GM12878 (cell line): Measurements from ENCODE around the gene GPR4. TPM values are rescaled to one million over a fixed set of nuclear protein-coding genes. Genes with fewer than 3 reads are reported as not detected.

ENCODE experiments used
- ATAC-seq: fragments of 200-7000 bp; cut with Tn5 transposase; 3 replicates; pipeline ENCODE4 v1.9.1; 2020; ENCODE audit warnings: mild to moderate bottlenecking, moderate library complexity
- BruUV-seq: library from RNA; stranded (reverse); fragments of 400-500 nt; replicated peaks from 2 replicates; lab custom pipeline; 2021; lab: Mats Ljungman, UMichigan
- CTCF ChIA-PET: fragments of 300-600 bp; sonication (Branson Sonifier 250); formaldehyde crosslinking; extraction: SDS; loops from one replicate; lab custom pipeline; 2021; ENCODE audit warnings: inconsistent platforms; lab: Yijun Ruan, JAX
- POLR2A ChIA-PET: fragments of 350-600 bp; formaldehyde crosslinking; extraction: SDS; loops from one replicate; lab custom pipeline; 2021; ENCODE audit warnings: inconsistent platforms; lab: Charles Lee
- RAD21 ChIA-PET: fragments of 300-600 bp; sonication (Branson Sonifier 250); formaldehyde crosslinking; loops from one replicate; lab custom pipeline; 2023; ENCODE audit warnings: antibody characterized with exemption; ENCODE audit not compliant: unreplicated experiment; lab: Charles Lee
- SMC1A ChIA-PET: fragments of 300-600 bp; sonication (Branson Sonifier 250); formaldehyde crosslinking; loops from one replicate; lab custom pipeline; 2023; ENCODE audit not compliant: unreplicated experiment, uncharacterized antibody; lab: Charles Lee
- DNase-seq: peaks from one replicate; pipeline ENCODE4 v3.0.0-alpha.2; 2011; ENCODE audit warnings: low read depth, low spot score
- FAIRE-seq: peaks from 3 replicates; lab custom pipeline; 2011; peaks lifted over from hg19 to GRCh38; lab: Jason Lieb, UNC
- H2AFZ ChIP-seq: 2 replicates; pipeline ENCODE4 v1.6.0; 2011; ENCODE audit warnings: low read depth, low read length, control low read depth; ENCODE audit not compliant: control insufficient read depth
- H3K27ac ChIP-seq: 2 replicates; pipeline ENCODE4 v1.5.1; 2011; ENCODE audit warnings: control low read depth; ENCODE audit not compliant: control insufficient read depth, insufficient read depth
- H3K27me3 ChIP-seq, 2 experiments: replicated peaks in 1 of 2; 2 replicates each; pipeline versions ENCODE4 v1.6.0 to v1.6.1; 2011; ENCODE audit warnings: low read length in 1 of 2; ENCODE audit not compliant: control insufficient read depth in 2 of 2, insufficient read depth in 2 of 2
- H3K36me3 ChIP-seq, 2 experiments: 2 replicates each; pipeline ENCODE4 v1.5.1; 2011; ENCODE audit warnings: low read length in 1 of 2; ENCODE audit not compliant: control insufficient read depth in 2 of 2, insufficient read depth in 2 of 2
- H3K4me1 ChIP-seq: 2 replicates; pipeline ENCODE4 v1.6.1; 2011; ENCODE audit warnings: mild to moderate bottlenecking, low read length, moderate library complexity, mixed read lengths; ENCODE audit not compliant: control insufficient read depth, insufficient read depth
- H3K4me2 ChIP-seq: 2 replicates; pipeline ENCODE4 v1.6.0; 2011; ENCODE audit warnings: control low read depth; ENCODE audit not compliant: control insufficient read depth, insufficient read depth
- H3K4me3 ChIP-seq: fragments of 200-600 bp; sonication (generic); 2 replicates; pipeline ENCODE4 v1.5.1; 2016
- H3K79me2 ChIP-seq: 2 replicates; pipeline ENCODE4 v1.6.0; 2011; ENCODE audit warnings: low read length; ENCODE audit not compliant: control insufficient read depth, insufficient read depth
- H3K9ac ChIP-seq: 2 replicates; pipeline ENCODE4 v1.8.0; 2011; ENCODE audit warnings: low read length, control low read depth, mixed read lengths; ENCODE audit not compliant: control insufficient read depth, insufficient read depth
- H3K9me3 ChIP-seq: replicated peaks from 3 replicates; pipeline ENCODE4 v1.5.1; 2011; ENCODE audit warnings: mild to moderate bottlenecking, low read length; ENCODE audit not compliant: control insufficient read depth, insufficient read depth
- H4K20me1 ChIP-seq: 2 replicates; pipeline ENCODE4 v1.6.0; 2011; ENCODE audit not compliant: control insufficient read depth, insufficient read depth
- ASH2L ChIP-seq: fragments of 300-600, 200-600 bp; sonication (generic); IDR thresholded peaks from 2 replicates; pipeline ENCODE4 v1.6.1; 2017; ENCODE audit warnings: low read depth, mild to moderate bottlenecking, borderline replicate concordance
- BCL11A ChIP-seq: IDR thresholded peaks from 2 replicates; pipeline ENCODE4 v1.6.1; 2011; ENCODE audit warnings: low read depth, low read length
- BMI1 ChIP-seq: fragments of 450-650 bp; IDR thresholded peaks from 2 replicates; pipeline ENCODE4 v1.6.1; 2016; ENCODE audit warnings: mild to moderate bottlenecking, moderate library complexity, borderline replicate concordance
- FOXM1 ChIP-seq: IDR thresholded peaks from 2 replicates; pipeline ENCODE4 v1.6.1; 2012; ENCODE audit warnings: low read depth, mild to moderate bottlenecking, inconsistent platforms, low read length, moderate library complexity
- POU2F2 ChIP-seq: IDR thresholded peaks from 3 replicates; pipeline ENCODE4 v1.6.1; 2011; ENCODE audit warnings: low read depth, mild to moderate bottlenecking, low read length, borderline replicate concordance
- RCOR1 ChIP-seq: conservative IDR thresholded peaks from 2 replicates; pipeline ENCODE4 v1.6.1; 2012; ENCODE audit warnings: low read depth, low read length, improper control_type of control experiment
- TCF12 ChIP-seq: IDR thresholded peaks from 2 replicates; pipeline ENCODE4 v1.6.1; 2011; ENCODE audit warnings: low read depth, mild to moderate bottlenecking, low read length
- WGBS: methylation state at CpG from one replicate; pipeline ENCODE4 v1.1.6; 2016; ENCODE audit warnings: low lambda C conversion rate; ENCODE audit not compliant: insufficient replicate concordance, insufficient coverage; ENCODE audit errors: missing lambda C conversion rate; 5-methylcytosine and 5-hydroxymethylcytosine counted together
- in situ Hi-C: fragments of 300-500 bp; cut with MboI; formaldehyde crosslinking; loops from 9 replicates; pipeline ENCODE4 v1.14.3; 2018; ENCODE audit warnings: mixed read lengths
- intact Hi-C: fragments of 100-400 bp; cut with micrococcal nuclease; formaldehyde crosslinking; loops from one replicate; pipeline ENCODE4 v1.14.2; 2022; ENCODE audit not compliant: unreplicated experiment
- polyA plus RNA-seq, 11 experiments: library from polyadenylated mRNA; depleted of rRNA in 4 of 11; unstranded in 6 of 11; stranded (reverse) in 5 of 11; fragments of >200 nt; fragmentation: Nextera tagmentation in 4 of 11; fragmentation: Illumina TruSeq in 1 of 11; extraction: Ambion mirVana in 4 of 11; extraction: Trizol in 1 of 11; gene quantifications; 1 replicate in 1 of 11; 2 replicates in 10 of 11; pipeline versions ENCODE4 v1.2.1 to v1.2.3, GENCODE V29; 2011 to 2016; ENCODE audit warnings: inconsistent platforms in 2 of 11, missing spikeins in 2 of 11, low read depth in 1 of 11
- total RNA-seq, 4 experiments: library from RNA; depleted of rRNA in 3 of 4; stranded (reverse); fragments of >200 nt in 3 of 4; fragmentation: Illumina TruSeq in 1 of 4; extraction: Trizol in 1 of 4; gene quantifications; 2 replicates each; pipeline versions ENCODE4 v1.2.1 to v1.2.3, GENCODE V29; 2013 to 2021
- TF ChIP-seq, protein P1 (sequence below): fragments of 450-650 bp; IDR thresholded peaks from 2 replicates; pipeline ENCODE4 v1.6.1; 2018; ENCODE audit warnings: borderline replicate concordance, mild to moderate bottlenecking; ENCODE audit not compliant: partially characterized antibody

GPR4 gene
- total and polyA plus RNA-seq, 10 of the 15 experiments (the other 5 are each of a cell fraction or from before 2014, with no cell fraction given), result not detected

DNA sequence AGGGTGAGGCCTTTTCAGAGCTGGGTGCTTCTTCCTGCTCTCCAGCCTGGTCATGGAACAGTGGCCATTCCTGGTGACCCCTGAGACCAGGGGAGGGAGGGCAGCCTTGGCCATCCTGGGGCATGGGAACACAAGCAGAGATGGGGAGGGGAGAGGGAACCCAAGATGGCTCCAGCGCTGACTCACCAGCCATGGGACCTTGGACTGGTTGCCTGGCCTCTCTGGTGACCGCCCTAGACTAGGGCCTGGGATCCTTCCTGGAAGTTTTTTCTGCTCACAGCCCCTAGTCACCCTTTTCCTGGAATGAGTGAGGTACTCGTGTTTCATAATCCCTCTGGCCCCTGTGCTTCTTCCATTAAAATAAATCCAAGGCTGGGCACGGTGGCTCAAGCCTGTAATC lies 14.1 kb downstream of the GPR4 start:
- Histone ChIP-seq H3K4me2 (no peak overlapping the region), H3K9me3 (no peaks in the 10 kb centered on the region; the same call in 2 of the 3 replicates), H4K20me1 (no peaks in the 10 kb centered on the region), H3K79me2 (peaks cover 11% of the 10 kb centered on the region), H3K27ac (no peak overlapping the region), H2AFZ (no peak overlapping the region), H3K36me3 (no peaks in the 10 kb centered on the region), H3K27me3 (no peaks in the 10 kb centered on the region), H3K9ac (no peak overlapping the region), H3K4me1 (peaks cover 6% of the 10 kb centered on the region; the same call in 1 of the 2 replicates), H3K4me3 (no peak overlapping the region)
- TF ChIP-seq BCL11A (no peak), ASH2L (no peak), FOXM1 (no peak), POU2F2 (no peak), BMI1 (no peak), RCOR1 (no peak), TCF12 (no peak)
- TF ChIP-seq, protein P1, sequence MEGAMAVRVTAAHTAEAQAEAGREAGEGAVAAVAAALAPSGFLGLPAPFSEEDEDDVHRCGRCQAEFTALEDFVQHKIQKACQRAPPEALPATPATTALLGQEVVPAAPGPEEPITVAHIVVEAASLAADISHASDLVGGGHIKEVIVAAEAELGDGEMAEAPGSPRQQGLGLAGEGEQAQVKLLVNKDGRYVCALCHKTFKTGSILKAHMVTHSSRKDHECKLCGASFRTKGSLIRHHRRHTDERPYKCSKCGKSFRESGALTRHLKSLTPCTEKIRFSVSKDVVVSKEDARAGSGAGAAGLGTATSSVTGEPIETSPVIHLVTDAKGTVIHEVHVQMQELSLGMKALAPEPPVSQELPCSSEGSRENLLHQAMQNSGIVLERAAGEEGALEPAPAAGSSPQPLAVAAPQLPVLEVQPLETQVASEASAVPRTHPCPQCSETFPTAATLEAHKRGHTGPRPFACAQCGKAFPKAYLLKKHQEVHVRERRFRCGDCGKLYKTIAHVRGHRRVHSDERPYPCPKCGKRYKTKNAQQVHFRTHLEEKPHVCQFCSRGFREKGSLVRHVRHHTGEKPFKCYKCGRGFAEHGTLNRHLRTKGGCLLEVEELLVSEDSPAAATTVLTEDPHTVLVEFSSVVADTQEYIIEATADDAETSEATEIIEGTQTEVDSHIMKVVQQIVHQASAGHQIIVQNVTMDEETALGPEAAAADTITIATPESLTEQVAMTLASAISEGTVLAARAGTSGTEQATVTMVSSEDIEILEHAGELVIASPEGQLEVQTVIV, result no peak
- SMC1A ChIA-PET, result no interaction called here
- intact Hi-C loops (no loop called here), in situ Hi-C loops (no loop called here)
- 58% methylated on average over 4 of the region's 4 CpGs for WGBS
- BruUV-seq, result no TSS peak
- ATAC-seq (no peak), DNase-seq (no peak), FAIRE-seq (no peak)
- POLR2A ChIA-PET, result interaction anchor here (0.6 kb wide), 1 partner anchor 274 kb away, joined by 3 read pairs; no protein-coding TSS in a partner anchor
- RAD21 ChIA-PET, result no interaction called here
- CTCF ChIA-PET, result interaction anchor here (1.2 to 1.5 kb wide), 2 partner anchors 56 to 161 kb away, joined by 4 read pairs; no protein-coding TSS in a partner anchor
